ENCODE measurements around the gene RGL2. TPM values are rescaled to one million over a fixed set of nuclear protein-coding genes. Genes with fewer than 3 reads are reported as not detected.

The RGL2 gene, protein sequence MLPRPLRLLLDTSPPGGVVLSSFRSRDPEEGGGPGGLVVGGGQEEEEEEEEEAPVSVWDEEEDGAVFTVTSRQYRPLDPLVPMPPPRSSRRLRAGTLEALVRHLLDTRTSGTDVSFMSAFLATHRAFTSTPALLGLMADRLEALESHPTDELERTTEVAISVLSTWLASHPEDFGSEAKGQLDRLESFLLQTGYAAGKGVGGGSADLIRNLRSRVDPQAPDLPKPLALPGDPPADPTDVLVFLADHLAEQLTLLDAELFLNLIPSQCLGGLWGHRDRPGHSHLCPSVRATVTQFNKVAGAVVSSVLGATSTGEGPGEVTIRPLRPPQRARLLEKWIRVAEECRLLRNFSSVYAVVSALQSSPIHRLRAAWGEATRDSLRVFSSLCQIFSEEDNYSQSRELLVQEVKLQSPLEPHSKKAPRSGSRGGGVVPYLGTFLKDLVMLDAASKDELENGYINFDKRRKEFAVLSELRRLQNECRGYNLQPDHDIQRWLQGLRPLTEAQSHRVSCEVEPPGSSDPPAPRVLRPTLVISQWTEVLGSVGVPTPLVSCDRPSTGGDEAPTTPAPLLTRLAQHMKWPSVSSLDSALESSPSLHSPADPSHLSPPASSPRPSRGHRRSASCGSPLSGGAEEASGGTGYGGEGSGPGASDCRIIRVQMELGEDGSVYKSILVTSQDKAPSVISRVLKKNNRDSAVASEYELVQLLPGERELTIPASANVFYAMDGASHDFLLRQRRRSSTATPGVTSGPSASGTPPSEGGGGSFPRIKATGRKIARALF
- total RNA-seq (2022; extraction: Qiagen RNA extraction; ENCODE audit: low read depth) = 10.8 to 16.6 TPM (median 13.9 TPM) in 5 replicates

DNA sequence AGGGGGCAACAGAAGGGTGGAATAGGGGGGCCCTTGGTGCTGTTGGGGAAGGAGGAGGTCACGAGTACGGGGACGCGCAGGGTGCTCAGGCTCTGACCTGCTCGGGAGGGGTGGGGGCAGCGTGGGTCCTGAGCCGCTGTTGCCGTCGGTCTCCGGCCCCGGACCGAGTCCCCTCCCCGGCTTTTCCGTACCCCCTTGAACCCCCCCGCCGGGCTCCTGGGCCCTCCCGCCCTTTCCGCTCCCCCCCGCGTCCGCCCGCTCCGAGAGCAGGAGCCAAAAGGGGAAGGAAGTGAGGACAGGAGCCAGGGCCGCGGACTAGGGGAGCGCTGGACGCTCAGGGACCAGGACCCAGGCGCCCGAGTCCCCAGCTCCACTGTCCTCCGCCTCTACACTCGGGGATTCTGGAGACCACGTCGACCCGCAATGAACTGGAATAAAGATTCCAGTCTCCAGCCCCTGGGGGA, at the start of gene RGL2:
Gene RGL2, minus strand, starts transcription at position 170 of the 464 bp plus-strand sequence. CDS start 332 bp downstream, outside the sequence.

DNA sequence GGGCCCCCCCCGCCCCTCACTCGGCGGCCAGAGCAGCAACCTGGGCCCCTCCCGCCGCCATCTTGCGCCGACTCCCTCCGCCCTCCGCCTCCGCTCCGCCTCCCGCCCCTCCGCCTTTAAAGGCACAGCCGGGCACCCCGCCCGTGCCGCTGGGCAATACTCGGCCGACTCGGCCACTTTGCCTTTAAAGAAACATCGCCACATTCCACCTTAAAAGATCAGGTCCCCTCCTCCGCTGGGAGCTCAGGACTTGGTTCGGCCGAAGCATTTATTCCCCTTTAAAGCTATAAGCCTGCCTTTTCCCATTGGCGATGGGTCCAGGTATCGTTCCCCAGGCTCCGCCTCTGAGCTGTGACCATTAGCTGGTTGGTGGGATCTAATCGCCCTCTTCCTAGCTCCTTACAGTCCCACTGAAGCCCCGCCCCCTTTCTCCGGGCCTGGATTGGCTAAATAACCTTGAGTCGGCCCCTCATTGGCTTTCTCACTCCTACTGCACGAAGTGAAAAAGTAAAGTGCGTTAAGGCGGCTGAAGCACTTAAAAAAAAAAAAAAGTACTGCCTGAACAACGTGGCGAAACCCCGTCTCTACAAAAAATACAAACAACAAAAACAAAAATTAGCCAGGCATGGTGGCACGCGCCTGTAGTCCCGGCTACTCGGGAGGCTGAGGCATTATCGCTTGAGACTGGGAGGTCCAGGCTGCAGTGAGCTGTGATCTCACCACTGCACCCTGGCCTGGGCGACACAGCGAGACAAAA, 19.1 kb upstream of the RGL2 start, which contains the start of gene ZBTB22:
Gene ZBTB22, minus strand, starts transcription at position 76 of the 757 bp plus-strand sequence. CDS start 828 bp downstream, outside the sequence.

DNA sequence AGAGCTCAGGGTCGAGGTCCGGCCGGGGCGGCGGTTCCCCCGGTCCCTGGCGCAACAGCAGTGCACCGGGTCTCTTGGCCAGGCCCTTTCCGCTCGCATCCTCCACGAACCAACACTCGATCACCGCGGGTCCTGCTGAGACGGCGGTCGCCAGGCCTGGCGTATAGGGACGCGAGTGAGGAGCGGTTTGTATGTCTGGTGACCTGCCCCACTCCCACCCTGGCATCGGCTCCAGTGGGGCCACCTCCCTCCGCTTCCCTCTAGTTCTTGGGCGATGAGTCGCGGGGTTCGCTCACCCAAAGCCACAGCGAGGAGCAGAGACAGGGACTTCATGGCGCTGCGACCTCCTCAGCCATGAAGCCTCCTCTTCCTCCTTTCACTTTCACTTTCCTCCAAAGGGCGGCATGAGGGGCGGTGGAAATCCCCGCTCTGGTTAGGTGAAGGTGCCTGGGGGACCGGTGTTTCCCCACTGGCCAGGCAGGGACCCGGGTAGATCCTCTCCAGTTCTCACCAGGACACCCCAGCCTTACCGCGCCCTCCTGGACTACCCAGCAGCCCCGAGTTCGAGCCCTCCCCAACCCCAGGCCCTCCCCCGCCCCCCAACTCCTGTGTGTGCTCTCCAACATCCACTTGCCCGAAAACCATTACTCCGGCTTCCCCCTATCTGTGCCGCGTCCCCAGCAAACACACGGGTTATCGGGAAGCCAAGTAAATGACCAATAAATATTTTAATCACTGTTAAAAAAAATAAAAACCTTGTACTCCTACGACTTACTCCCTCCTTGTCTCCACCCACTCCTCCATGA, 15.2 kb upstream of the RGL2 start, which contains the start of gene TAPBP:
Gene TAPBP, minus strand, starts transcription at position 370 of the 806 bp plus-strand sequence. Its CDS starts 37 bp downstream, at position 333.

DNA sequence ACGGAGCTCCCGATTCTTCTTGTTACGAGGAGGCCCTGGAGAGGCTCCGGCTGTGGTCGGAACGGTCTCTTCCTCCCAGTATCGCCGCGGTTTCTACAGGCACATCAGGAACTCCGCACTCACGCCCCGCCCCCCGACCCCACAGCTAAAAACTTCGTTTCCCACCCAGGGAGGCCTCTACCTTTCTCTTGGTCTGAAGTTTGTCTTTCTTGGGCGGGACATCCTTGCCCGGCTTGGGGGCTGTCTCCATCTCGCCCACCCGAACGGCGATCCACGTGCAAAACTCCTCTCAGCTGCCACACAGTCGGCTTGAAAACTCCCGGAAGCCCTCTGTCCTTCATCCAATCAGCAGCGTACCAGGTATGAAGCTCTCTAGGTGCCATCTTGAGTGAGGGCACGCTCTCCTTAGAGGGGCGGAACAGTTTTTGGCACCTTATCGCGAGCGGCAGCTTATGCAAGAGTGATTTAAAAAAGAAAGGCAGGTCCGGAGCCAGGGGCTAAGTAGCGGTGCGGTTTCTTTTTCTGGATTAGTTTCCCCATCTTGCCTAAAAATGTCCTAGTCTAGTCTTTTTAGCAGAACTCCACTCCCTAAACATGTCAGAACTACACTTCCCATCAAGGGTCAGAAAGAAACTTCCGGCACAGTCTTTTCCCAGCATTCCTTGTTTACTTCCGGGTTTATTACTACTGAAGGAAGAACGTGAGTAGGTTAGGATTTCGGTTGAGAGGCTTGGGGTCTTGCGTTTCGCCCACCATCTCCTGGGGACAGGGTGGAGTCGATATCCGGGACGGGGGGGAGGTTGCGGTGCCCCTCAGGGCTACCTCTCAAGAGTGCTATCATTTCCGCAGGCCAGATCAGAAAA, 9.6 kb downstream of the RGL2 start, which contains the start of the genes PFDN6 and WDR46:
Gene PFDN6, plus strand, starts transcription at position 681 of the 863 bp plus-strand sequence. CDS start 256 bp downstream, outside the sequence.
Gene WDR46, minus strand, starts transcription at position 319 of the 863 bp plus-strand sequence. Its CDS starts 69 bp downstream, at position 250.

DNA sequence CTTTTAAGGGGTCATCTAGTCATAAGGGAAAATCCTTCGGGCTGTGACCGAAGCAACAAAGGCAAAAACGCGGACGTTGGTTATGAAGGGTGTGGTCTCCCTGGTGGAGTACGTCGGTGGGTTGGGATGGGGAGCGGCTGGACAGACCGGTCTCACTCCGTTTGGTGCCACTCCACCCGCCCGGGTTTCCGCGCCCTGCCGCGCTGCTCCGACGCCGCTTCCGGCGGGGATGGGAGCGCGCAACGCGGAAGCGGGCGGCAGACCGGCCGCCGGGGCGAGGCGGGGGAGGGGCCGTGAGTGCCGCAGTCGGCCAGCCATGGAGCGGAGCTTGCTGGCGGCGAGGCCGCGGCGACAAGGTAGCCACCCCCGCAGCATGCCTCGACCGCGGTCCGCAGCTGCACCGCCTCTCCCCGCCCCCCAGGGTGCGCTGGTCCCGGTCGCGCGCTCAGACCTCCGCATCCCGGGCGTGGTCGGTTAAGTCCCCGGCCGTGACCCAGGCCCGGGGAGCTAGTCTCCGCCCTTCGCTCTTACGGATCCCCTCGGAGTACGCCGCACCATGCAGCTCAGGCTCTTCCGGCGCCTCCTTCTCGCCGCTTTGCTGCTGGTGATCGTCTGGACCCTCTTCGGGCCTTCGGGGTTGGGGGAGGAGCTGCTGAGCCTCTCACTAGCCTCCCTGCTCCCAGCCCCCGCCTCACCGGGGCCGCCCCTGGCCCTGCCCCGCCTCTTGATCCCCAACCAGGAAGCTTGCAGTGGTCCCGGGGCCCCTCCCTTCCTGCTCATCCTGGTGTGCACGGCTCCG, 21.7 kb downstream of the RGL2 start, which contains the start of gene B3GALT4:
Gene B3GALT4, plus strand, starts transcription at position 260 of the 799 bp plus-strand sequence. Its CDS starts 297 bp downstream, at position 557.

DNA sequence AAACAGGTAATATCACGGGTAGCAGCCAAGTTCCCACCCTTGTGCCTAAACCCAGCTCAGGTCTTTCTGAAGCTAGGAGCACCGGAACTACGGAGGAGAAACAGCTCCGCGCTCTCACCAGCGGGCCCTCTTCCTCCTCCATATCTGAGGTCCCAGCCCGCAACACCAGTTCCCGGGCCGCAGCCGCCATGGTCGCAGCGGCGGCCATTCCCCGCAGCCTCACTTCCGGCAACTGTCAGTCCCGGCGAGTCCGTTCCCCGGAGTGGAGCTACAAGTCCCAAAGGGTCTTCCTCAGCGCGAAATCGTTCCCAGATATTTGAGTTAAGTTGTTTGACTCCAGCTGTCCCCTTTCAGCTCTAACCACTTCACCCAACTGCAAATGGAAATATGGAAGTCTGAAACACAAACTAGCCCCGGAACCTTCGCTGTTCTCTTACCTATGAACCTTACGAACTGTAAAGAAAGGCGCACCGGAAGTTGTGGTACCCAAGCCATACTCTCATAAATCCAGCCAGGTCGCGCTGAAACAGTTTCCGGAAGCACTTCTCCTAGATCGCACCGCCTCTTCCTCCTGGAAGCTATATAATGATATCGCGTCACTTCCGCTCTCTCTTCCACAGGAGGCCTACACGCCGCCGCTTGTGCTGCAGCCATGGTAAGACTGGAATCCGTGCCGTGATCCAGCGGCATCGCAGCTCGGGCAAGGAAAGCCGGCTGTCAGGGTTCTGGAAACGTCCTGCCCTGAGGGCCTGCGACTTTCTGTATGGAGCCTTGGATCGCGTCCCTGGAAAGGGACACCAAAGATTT, 27.1 kb downstream of the RGL2 start, which contains the start of the genes RPS18 and VPS52:
Gene RPS18, plus strand, starts transcription at position 608 of the 807 bp plus-strand sequence. Its CDS starts 45 bp downstream, at position 653.
Gene VPS52, minus strand, starts transcription at position 409 of the 807 bp plus-strand sequence. Its CDS starts 201 bp downstream, at position 208.

Other genes starting within 250 kb of the RGL2 start
- gene HLA-DPA1, start 225.3 kb downstream of the RGL2 start, total RNA-seq (2022; extraction: Qiagen RNA extraction; ENCODE audit: low read depth) = not detected in 5 replicates
- gene HLA-DPB1, start 223.0 kb downstream of the RGL2 start, total RNA-seq (2022; extraction: Qiagen RNA extraction; ENCODE audit: low read depth) = not detected in 5 replicates
- gene COL11A2, start 106.5 kb downstream of the RGL2 start, total RNA-seq (2022; extraction: Qiagen RNA extraction; ENCODE audit: low read depth) = 0.45 to 0.93 TPM (median 0.71 TPM) in 5 replicates
- 14.0 to 20.0 TPM (median 19.7 TPM) in 5 replicates for gene RXRB, start 98.3 kb downstream of the RGL2 start, total RNA-seq (2022; extraction: Qiagen RNA extraction; ENCODE audit: low read depth)
- gene SLC39A7, start 98.1 kb downstream of the RGL2 start, total RNA-seq (2022; extraction: Qiagen RNA extraction; ENCODE audit: low read depth) = 103 to 113 TPM (median 109 TPM) in 5 replicates
- 12.3 to 16.6 TPM (median 15.5 TPM) in 5 replicates for gene HSD17B8, start 94.3 kb downstream of the RGL2 start, total RNA-seq (2022; extraction: Qiagen RNA extraction; ENCODE audit: low read depth)
- gene RING1, start 90.4 kb downstream of the RGL2 start, total RNA-seq (2022; extraction: Qiagen RNA extraction; ENCODE audit: low read depth) = 19.3 to 26.3 TPM (median 23.1 TPM) in 5 replicates
- 15.1 to 17.6 TPM (median 15.5 TPM) in 5 replicates for gene VPS52, start 27.1 kb downstream of the RGL2 start, total RNA-seq (2022; extraction: Qiagen RNA extraction; ENCODE audit: low read depth)
- gene RPS18, start 26.9 kb downstream of the RGL2 start, total RNA-seq (2022; extraction: Qiagen RNA extraction; ENCODE audit: low read depth) = 2,539 to 2,848 TPM (median 2,622 TPM) in 5 replicates
- gene B3GALT4, start 21.8 kb downstream of the RGL2 start, total RNA-seq (2022; extraction: Qiagen RNA extraction; ENCODE audit: low read depth) = 0.38 to 0.91 TPM (median 0.81 TPM) in 5 replicates
- 50.1 to 58.6 TPM (median 53.8 TPM) in 5 replicates for gene WDR46, start 9.7 kb downstream of the RGL2 start, total RNA-seq (2022; extraction: Qiagen RNA extraction; ENCODE audit: low read depth)
- 99.4 to 123 TPM (median 103 TPM) in 5 replicates for gene PFDN6, start 9.3 kb downstream of the RGL2 start, total RNA-seq (2022; extraction: Qiagen RNA extraction; ENCODE audit: low read depth)
- 35.4 to 40.0 TPM (median 38.7 TPM) in 5 replicates for gene TAPBP, start 15.1 kb upstream of the RGL2 start, total RNA-seq (2022; extraction: Qiagen RNA extraction; ENCODE audit: low read depth)
- 2.5 to 3.6 TPM (median 3.2 TPM) in 5 replicates for gene ZBTB22, start 18.8 kb upstream of the RGL2 start, total RNA-seq (2022; extraction: Qiagen RNA extraction; ENCODE audit: low read depth)
- gene DAXX, start 24.0 kb upstream of the RGL2 start, total RNA-seq (2022; extraction: Qiagen RNA extraction; ENCODE audit: low read depth) = 35.4 to 36.9 TPM (median 35.9 TPM) in 5 replicates
- 37.6 to 44.2 TPM (median 39.0 TPM) in 5 replicates for gene KIFC1, start 92.9 kb upstream of the RGL2 start, total RNA-seq (2022; extraction: Qiagen RNA extraction; ENCODE audit: low read depth)
- gene PHF1, start 112.1 kb upstream of the RGL2 start, total RNA-seq (2022; extraction: Qiagen RNA extraction; ENCODE audit: low read depth) = 12.5 to 19.8 TPM (median 15.7 TPM) in 5 replicates
- gene CUTA, start 119.2 kb upstream of the RGL2 start, total RNA-seq (2022; extraction: Qiagen RNA extraction; ENCODE audit: low read depth) = 180 to 224 TPM (median 198 TPM) in 5 replicates
- gene SYNGAP1, start 121.1 kb upstream of the RGL2 start, total RNA-seq (2022; extraction: Qiagen RNA extraction; ENCODE audit: low read depth) = 3.6 to 4.7 TPM (median 3.9 TPM) in 5 replicates
- gene ZBTB9, start 155.6 kb upstream of the RGL2 start, total RNA-seq (2022; extraction: Qiagen RNA extraction; ENCODE audit: low read depth) = 9.9 to 12.4 TPM (median 11.5 TPM) in 5 replicates

All from A549 treated with GW870086 at 1 μM for 4 hours (cell line).